Dedifferentiated amniotic fluid mesenchymal stem cell (primary cell): ENCODE data around the gene HMGCS1.
"Not testable (repeated sequence)": the region's sequence is repeated elsewhere in the genome, so short reads cannot be mapped to it uniquely, and the experiment has no call there.

ENCODE experiments used
- DNase-seq: peaks from one replicate; pipeline ENCODE4 v3.0.0-alpha.2; 2016; ENCODE audit errors: extremely low spot score

HMGCS1 gene

GRCh38 chr5:43274435-43275114, 38.6 kb downstream of the HMGCS1 start:
- no peak for DNase-seq

- DNase-seq = no peak
Observed at GRCh38 chr5:43273552-43273951, 39.7 kb downstream of the HMGCS1 start.

- DNase-seq = no peak
Observed at GRCh38 chr5:43270645-43271044, 42.6 kb downstream of the HMGCS1 start.

- DNase-seq = no peak
Observed at GRCh38 chr5:43268188-43268820, 44.9 kb downstream of the HMGCS1 start.

GRCh38 chr5:43262269-43262668, 50.9 kb downstream of the HMGCS1 start:
- DNase-seq = not testable (repeated sequence)

- no peak for DNase-seq
Observed at GRCh38 chr5:43258116-43258515, 55.1 kb downstream of the HMGCS1 start.

GRCh38 chr5:43256261-43256966, 56.8 kb downstream of the HMGCS1 start:
- no peak for DNase-seq

GRCh38 chr5:43255704-43256103, 57.5 kb downstream of the HMGCS1 start:
- no peak for DNase-seq

GRCh38 chr5:43251754-43252153, 61.5 kb downstream of the HMGCS1 start:
- DNase-seq = no peak

GRCh38 chr5:43245724-43246385, 67.4 kb downstream of the HMGCS1 start:
- DNase-seq = no peak

- DNase-seq = no peak
Observed at GRCh38 chr5:43244823-43245565, 68.2 kb downstream of the HMGCS1 start.

GRCh38 chr5:43243270-43243669, 69.9 kb downstream of the HMGCS1 start:
- no peak for DNase-seq

- DNase-seq = no peak
Observed at GRCh38 chr5:43242196-43242595, 71.0 kb downstream of the HMGCS1 start.
